Measurements from ENCODE around the gene ERF.
A peak's percentile ranks its signal among the peaks of the same experiment; 100 is the strongest.

Gene ERF

GRCh38 chr19:42253245-42254088 lies 1.5 kb downstream of the ERF start:
- DNase-seq: peak; percentile 63 to 78

DNA sequence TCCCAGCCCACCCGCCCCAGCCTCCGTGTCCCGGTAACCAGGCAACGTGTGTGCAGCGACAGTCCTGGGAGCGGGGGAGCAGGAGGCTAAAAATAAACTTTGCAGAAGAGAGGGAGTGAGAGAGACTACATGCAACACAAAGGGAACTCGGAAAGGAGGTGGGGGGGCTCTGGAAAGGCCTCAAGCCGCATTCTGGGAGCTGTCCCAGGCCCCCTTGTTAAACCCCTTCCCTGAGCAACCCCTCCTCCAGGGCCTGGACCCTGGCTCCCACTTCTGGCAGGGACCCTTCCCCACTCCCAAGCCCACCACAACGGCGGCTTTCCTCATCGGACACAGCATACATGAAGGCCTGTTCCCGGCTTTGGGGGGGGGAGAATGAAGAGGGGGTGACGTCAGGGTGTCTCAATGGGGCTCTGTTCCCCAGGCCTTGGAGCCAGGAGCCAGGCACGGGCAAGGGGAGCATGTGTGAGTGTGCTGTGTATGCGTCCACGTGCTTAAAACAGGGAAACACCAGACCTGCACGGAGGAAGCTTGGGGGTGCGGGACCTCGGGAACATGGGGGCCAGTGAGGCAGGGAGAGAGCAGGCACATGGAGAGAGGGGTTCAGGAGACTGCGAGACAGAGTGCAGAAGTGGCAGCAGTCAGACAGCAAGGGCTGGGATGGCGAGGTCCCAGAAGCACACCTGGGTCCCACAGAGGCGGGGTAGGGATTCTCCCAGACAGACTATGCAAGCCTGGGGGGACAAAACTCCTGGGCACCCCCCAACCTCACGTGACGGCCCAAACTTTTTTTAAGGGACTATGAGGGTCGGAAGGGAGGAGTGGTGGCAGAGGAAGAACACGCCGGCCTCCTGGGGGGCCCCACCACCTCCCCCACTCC lies 2.3 kb downstream of the ERF start:
- DNase-seq: no peak

GRCh38 chr19:42251572-42252358 lies 3.2 kb downstream of the ERF start:
- DNase-seq: no peak

DNA sequence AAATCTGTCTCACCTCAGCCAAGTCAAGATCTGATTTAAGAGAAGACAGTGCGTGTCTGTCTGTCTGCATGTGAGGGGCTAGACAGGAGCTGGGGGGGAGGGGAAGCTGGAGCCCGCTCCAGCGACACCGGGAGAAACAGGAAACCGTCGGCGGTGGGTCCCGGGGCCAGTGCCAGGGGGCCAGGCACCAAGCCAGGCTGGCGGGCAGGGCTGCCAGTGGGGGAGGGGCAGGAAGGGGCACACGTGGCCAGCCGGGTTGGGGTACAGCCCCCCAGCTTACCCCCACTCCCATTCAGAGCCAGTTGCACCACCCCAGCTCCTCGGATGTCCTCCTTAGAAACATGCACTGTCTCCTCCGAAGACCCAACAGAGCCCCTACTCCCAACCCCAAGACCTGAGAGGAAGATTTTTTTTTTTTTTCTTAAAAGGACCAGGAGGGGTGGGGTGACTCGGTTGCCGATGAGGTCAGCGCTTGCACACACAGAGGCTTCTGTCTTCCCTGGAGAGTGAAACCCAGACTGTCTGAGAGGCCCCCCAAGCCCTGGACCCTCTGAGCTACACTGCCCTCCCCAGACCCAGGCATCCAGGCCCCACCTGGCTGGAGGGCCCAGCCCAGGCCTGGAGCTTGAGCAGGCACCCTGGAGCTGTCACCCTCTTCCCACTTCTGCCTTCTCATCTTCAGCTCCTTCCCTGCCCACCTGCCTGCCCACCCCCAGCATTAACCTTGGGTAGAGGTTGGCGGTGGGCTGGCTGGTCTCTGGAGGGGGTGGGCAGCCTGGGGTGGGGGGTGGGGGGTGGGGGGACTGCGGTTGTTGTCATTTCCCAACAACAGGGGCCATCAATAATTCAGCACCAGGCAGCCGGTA lies 4.0 kb downstream of the ERF start:
- no peak for DNase-seq

DNA sequence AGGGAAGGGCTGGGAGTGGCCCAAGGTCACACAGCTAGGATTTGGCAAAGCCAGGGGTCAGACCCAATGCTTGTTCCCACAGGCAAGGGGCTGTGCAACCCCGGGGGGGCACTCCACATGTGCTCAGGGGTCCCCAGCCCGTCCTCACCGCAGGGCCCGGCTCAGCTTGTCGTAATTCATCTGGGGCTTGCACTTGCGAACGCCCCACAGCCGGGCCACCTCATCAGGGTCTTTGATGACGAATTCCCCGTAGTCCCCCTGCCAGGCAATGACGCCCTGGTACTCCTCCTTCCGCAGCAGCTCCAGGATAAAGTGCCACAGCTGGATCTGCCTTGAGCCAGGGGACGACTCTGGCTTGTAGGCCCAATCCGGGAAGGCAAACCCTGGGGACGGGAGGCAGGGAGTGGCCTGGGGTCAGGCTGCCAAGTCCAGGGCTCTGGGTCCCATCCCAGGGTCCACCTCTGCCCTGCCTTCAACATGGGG lies 4.7 kb downstream of the ERF start:
- DNase-seq: no peak

- no peak for DNase-seq
Observed at GRCh38 chr19:42249769-42250168, 5.2 kb downstream of the ERF start.

GRCh38 chr19:42249149-42249750 lies 5.7 kb downstream of the ERF start:
- no peak for DNase-seq

- DNase-seq: no peak
Observed at GRCh38 chr19:42248270-42249148, 6.4 kb downstream of the ERF start.

DNA sequence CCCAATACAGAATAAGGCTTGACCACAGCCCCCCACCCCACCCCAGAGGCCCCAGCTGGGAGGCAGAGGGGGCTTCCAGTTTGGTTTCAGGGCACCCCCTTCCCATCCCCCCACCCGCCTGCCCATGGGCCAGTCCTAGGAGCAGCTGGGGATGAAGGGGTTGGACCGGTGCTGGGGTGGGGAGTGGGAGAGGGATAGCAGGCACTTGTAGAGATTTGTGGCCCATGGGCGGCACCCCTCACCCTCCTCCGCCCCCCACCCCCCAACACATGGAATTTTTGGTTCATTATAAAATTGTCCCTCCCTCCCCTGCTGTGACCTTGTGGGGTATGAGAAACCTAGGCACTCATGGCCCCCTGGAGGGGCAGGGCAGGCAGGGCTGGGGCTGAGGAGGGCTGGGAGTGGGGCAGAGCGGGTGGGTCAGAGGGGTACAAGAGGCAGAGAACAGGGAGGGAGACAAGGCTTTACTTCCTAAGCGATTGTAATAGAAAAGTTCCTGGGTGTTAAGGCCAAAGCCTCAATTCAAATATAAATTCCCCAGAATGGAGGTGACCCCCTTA lies 7.2 kb downstream of the ERF start:
- no peak for DNase-seq

DNA sequence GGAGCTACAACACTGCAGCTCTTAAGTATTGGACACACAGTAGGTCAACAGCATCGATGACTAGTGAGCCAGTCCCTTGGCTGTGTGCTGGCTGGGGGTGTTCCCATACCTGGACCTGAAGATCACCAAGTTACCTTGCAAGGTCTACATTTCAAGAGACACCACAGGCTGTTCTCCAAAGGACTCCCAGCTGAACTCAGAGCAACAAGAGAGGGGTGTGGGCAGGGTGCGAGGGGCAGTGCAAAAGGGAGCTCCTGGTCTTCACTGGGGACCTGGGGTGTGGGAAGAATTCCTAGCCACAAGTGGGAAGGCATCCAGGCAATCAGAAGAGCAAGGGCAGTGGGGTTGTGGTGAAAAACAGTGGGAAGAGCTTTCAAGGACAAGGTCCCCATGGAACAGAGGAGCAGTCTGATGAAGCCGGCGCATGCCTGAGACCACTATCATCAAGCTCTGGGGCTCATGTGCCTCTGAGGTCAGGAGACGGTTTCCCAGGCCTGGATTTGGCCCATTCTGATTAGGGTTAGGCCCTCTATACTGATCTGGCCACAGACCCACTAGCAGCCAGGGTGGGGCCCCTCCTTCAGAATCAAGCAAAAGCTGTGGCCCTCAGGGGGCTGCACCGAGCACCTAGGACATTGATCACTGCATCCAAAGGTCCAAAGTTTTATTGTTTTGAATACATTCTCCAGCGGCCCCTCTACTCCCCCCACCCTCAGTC lies 7.8 kb downstream of the ERF start:
- no peak for DNase-seq

- DNase-seq: no peak
Observed at GRCh38 chr19:42246143-42246921, 8.6 kb downstream of the ERF start.

GRCh38 chr19:42245231-42245630 lies 9.7 kb downstream of the ERF start:
- no peak for DNase-seq

DNA sequence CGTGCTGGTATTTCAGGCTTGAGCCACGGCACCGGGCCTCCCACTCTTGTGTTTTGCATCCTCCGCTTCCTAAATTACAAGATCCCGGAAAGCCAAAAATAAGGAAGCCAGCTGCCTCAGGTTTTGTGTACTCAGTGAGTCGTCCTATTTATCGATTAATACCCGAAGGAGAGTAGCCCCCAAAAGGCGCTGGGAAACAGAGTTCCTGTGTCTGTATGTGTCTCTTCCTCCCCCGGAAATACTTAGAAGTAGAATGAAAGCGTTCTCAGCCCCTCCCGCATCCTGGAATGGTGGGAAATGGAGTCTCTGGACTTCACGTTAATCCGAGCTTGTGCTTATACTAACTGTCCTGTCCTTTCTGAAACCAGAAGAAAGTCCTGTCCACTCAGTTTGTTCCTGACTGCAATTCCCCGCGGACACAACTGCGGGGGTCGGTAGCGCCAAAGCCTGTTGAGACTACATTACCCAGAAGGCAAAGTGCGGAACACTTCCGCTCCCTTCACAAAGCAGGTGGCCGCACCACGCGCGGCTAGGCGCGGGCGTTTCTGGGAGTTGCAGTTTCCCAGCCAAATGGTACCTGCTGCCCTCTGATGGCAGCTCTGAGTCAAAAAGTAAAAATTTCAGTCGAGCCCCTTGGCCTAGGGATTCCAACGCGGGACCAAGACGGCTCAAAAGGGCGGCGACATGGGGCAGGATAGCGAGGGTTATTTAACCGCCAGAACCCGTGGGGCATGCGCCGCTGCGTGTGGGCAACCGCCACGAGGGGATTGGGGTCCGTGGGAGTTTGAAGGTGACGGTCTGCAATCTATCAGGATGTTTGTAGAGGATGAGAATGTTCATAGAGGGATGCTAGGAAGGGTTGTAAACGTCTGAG lies 10.3 kb downstream of the ERF start:
- DNase-seq: peak; percentile 91

DNA sequence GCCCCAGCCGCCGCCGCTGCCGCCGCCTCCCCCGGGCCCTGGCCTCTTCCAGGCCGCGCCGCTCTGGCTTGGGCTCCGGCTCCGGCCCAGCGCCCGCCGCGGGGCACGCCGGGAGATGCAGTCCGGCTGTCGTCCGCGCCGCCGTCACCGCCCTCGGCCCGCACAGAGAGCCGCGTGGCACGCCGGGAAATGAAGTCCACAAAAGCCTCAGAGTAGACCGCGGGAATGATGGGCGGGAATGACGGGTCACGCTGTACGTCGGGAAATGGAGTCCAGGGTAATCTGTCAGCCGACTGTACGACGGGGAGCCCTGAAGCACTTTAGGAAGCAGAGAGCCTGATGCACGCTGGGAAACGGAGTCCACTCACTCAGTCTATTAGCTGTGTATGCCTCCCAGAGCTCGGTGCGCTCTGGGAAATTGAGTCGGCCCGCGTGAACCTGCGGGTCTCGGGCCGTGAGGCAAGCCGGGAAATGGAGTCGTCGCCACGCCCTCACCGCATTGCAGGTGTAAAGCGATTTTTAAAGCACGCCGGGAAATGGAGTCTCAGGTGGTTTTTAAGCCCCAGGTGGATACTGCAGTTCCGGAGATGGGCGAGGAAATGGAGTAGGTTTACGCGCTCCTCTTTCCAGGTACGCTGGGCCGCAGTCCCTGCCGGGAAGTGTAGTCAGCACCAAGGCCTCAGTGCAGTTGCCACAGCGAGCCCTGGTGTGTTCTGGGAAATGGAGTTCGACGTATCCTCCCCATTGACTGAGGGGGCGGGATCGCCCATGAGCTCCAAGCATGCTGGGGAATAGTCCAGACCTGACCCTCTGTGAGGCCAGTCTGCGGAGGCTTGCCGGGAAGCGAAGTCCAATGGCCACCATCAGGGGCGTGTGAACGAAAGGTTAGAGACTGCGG lies 12.2 kb downstream of the ERF start, which contains the start of gene GSK3A:
GSK3A (minus strand) TSS at position 91 of the 898 bp plus-strand sequence. CDS start 137 bp downstream, outside the sequence.
- peak; percentile 95 to 96 for DNase-seq

- peak; percentile 43 to 49 for DNase-seq
Observed at GRCh38 chr19:42242069-42242511, 12.8 kb downstream of the ERF start.

GRCh38 chr19:42241279-42241678 lies 13.6 kb downstream of the ERF start:
- DNase-seq: no peak
